ENCODE data around the gene PUS7L. TPM values are rescaled to one million over a fixed set of nuclear protein-coding genes. Genes with fewer than 3 reads are reported as not detected.
"Not testable (repeated sequence)": the region's sequence is repeated elsewhere in the genome, so short reads cannot be mapped to it uniquely, and the experiment has no call there.

PUS7L gene
- total RNA-seq, 1 donor = 8.1 TPM

GRCh38 chr12:43750814-43751213 lies 7.8 kb downstream of the PUS7L start:
- no peak for DNase-seq (ENCODE audit: low read depth in 2 of 3, low spot score in 2 of 3)

GRCh38 chr12:43749016-43749415 lies 9.6 kb downstream of the PUS7L start:
- DNase-seq (ENCODE audit: low read depth in 2 of 3, low spot score in 2 of 3) = no peak

DNA sequence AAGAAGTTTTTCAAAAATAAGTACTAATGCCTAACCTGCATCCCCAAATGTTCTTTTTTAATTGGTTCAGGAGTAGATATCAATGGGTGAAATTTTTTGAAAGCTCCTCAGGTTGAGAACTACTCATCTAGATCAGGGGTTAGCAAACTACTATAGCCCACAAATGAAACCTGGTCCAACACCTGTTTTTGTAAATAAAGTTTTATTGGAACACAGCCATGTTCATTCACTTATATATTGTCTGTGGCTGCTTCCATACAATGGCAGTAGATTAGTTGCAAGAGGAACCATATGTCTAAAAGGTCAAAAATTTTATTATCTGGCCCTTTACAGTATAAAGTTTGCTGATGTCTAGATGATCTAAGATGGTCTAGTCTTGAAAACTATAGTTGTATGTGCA lies 13.8 kb downstream of the PUS7L start:
- no peak for DNase-seq (ENCODE audit: low read depth in 2 of 3, low spot score in 2 of 3)

GRCh38 chr12:43742106-43742505 lies 16.5 kb downstream of the PUS7L start:
- DNase-seq (ENCODE audit: low read depth in 2 of 3, low spot score in 2 of 3) = no peak

- DNase-seq (ENCODE audit: low read depth in 2 of 3, low spot score in 2 of 3) = no peak
Measured at GRCh38 chr12:43740511-43741100, 18.0 kb downstream of the PUS7L start.

DNA sequence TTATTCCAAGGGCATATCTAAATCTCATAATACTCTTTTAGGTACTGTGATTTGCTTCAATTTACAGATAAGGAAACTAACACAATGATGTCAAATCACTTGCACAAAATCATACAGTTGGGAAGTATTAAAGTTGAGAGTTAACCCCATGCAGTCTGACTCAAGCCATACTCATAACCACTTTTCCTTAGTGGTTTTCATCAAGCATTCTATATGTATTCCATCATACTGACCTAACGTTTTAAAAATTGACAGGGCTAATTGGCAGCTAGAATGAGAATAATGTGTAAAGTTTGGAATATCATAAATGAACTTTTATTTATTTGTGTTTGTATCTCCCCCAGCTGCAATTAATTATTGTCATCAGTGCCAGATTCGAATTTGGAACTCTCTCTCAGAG lies 20.9 kb downstream of the PUS7L start:
- no peak for DNase-seq (ENCODE audit: low read depth in 2 of 3, low spot score in 2 of 3)

DNA sequence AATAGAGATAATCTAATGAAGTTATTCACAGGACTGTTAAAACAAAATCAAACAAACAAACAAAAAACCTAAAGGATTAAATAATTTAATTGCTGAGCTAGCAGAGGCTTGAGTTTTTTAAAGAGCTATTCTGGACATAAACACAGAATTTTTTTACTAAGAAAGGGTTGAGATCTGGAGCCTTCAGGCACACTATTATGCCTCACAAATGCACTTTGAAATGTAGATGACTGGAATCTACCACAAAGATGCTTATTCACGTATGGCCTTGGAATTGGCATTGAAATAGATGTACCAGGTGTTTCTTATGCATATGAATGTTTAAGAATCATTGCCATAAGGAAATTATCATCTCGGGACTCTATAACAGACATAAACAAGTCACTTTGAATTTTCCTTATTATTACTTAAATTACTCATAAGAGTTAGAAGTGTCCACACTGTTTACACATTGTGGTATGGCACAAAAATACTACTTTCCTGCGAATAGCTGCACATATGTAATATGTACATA lies 21.6 kb downstream of the PUS7L start:
- DNase-seq (ENCODE audit: low read depth in 2 of 3, low spot score in 2 of 3) = no peak

DNA sequence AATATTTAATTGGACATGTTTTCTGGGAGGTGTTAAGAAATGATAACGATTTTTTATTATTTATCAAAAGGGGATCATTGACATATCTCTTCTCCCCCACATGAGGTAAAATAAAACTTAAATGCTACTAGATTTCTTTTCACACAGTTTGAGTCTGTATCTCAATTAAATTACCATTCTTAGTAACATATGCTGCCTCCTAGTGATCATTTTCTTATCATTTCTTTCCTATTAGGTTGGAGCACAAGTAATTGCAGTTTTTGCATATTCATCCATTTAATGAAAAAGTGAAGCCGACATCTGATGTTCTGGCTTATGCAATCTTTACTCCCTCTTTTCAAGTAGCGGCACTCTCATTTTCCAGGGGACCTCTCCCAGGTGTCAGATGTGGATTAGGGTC lies 24.9 kb downstream of the PUS7L start:
- no peak for DNase-seq (ENCODE audit: low read depth in 2 of 3, low spot score in 2 of 3)

- no peak for DNase-seq (ENCODE audit: low read depth in 2 of 3, low spot score in 2 of 3)
Measured at GRCh38 chr12:43730283-43730682, 28.3 kb downstream of the PUS7L start.

DNA sequence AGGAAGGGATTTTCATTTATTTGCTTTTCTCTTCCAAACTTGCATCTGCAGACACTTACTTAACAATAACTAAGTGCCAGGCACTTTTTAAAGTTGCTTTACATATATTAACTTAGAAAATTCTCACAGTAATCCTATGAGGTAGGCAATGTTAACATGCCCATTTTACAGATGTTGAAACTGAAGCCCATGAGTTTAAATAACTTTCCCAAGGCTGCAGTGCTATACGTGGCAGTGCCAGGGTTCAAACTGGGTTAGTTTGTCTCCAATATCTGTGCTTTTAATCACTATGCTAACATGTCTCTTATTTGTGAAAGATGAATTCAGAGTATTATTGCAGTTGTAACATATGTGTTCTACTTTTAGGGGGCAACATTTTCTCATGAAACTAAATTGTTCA lies 29.9 kb downstream of the PUS7L start:
- no peak for DNase-seq (ENCODE audit: low read depth in 2 of 3, low spot score in 2 of 3)

DNA sequence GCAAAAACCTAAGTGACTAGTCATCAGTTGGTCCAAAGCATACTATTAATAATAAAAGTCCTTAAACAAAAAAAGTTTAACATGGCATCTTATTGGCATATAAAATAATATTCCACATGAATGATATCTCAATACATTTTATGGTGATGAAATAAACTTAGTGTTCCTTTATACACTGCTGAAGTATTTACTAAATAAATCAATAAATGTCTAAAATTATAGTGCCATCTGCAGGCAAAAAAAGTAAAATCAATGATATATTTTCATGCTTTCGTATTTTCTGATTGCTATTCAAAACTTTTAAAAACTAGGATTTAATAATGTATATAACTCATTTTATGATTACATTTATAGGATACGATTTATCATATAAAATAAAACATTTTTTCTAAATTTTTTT lies 30.5 kb downstream of the PUS7L start:
- DNase-seq (ENCODE audit: low read depth in 2 of 3, low spot score in 2 of 3) = peak in 1 of 3 donors; percentile 16

- DNase-seq (ENCODE audit: low read depth in 2 of 3, low spot score in 2 of 3) = no peak
Measured at GRCh38 chr12:43723134-43723533, 35.5 kb downstream of the PUS7L start.

DNA sequence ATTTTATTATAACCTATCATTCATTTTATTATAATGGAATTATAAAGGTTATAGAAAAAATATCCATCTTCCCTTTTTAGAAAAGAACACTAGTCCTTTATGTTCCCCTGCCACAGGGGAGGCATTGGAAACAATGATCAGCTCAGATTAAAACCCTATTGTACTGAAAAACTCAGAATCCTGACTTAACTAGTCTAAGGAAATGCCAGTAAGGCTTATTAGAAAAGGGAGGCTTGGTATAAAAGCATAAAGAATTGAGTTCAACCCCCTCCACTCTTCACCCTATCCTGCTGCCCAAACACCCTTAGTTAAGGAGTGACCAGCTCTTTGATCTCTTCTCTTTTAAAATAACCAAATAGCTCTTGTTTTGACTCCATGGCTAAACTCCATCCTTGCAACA lies 36.0 kb downstream of the PUS7L start:
- no peak for DNase-seq (ENCODE audit: low read depth in 2 of 3, low spot score in 2 of 3)

DNA sequence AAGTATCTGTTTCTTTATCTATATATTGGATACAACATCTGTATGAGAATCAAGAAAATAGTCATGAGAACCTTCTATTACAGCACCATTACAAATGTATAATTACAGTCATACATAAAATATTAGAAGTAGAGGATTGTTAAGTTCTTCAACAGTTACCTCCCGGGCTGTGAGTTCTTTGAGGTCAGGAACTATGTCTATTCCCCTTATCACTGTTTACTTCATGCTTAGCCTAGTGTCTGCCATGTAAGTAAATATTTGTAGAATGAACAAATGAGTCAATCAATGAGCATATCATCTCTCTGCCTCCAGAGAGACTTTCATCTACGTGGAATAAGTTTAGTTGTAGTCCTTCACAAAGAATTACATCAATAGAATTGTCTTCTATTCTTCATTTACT lies 47.2 kb downstream of the PUS7L start:
- DNase-seq (ENCODE audit: low read depth in 2 of 3, low spot score in 2 of 3) = no peak

DNA sequence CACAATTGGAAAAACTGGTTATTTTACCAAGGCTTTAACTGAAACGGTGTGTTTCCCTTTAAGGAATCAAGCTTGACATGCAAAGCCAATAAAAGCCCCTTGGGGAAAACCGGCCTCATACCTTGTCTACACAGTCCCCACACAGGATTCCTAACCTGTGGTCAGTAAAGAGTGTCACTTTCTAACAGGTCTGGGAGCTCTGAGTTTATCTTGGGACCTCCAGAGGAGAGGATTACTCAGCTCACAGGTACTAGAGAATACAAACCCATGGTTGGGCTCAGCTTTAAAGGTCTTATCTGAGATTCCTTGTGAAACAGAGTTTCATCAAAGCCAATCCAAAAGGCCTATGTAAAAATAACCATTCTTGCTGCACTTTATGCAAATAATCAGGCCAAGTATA lies 54.8 kb downstream of the PUS7L start:
- not testable (repeated sequence) for DNase-seq (ENCODE audit: low read depth in 2 of 3, low spot score in 2 of 3)

- not testable (repeated sequence) for DNase-seq (ENCODE audit: low read depth in 2 of 3, low spot score in 2 of 3)
Measured at GRCh38 chr12:43701194-43701593, 57.4 kb downstream of the PUS7L start.

GRCh38 chr12:43696154-43696553 lies 62.4 kb downstream of the PUS7L start:
- no peak for DNase-seq (ENCODE audit: low read depth in 2 of 3, low spot score in 2 of 3)

- no peak for DNase-seq (ENCODE audit: low read depth in 2 of 3, low spot score in 2 of 3)
Measured at GRCh38 chr12:43694879-43695278, 63.7 kb downstream of the PUS7L start.

- peak in 2 of 3 donors; percentile 5 to 33 for DNase-seq (ENCODE audit: low read depth in 2 of 3, low spot score in 2 of 3)
Measured at GRCh38 chr12:43692064-43692463, 66.5 kb downstream of the PUS7L start.

- not testable (repeated sequence) for DNase-seq (ENCODE audit: low read depth in 2 of 3, low spot score in 2 of 3)
Measured at GRCh38 chr12:43685491-43685890, 73.1 kb downstream of the PUS7L start.

- DNase-seq (ENCODE audit: low read depth in 2 of 3, low spot score in 2 of 3) = peak in 2 of 3 donors; percentile 6 to 17
Measured at GRCh38 chr12:43676183-43676813, 82.3 kb downstream of the PUS7L start.

DNA sequence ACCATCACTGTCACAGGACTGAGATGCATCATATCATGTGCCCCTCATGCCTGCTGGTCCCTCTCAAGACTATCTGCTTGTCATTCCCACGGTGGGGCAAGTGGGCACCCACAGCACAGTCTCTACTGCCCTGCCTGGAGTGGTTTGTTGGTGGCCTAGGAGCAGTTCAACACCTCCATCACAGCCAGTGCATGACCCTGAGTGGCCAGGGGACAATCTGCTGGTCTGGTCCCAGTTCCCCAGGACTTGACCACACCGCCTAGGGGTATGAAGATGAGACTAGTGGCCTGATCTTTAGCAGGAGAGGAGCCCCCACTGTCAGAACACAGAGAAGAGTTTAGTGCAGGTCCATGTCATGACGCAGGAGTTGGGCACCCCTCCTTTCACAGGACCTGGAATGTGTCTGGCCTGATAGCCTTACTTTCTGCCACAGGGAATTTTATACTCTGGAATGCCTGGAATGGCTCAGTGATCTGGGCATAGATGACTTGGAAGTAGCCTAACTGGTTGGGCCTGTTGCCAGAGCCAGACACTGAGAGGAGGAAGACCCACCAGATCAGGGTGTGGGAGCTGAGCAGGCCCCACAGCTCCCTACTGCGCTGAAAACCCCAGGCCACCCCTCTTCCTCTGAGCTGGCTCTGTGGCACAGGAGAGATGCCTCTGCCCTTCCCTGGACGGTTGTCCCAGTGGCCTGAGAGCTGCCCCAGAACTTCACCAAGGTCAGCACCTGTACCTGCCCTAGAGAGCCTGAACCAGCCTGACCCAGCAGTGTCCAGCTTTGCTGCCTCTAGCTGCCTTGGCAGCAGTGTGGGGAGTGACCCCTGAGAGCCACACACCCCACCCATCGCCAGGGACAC lies 83.3 kb downstream of the PUS7L start:
- DNase-seq (ENCODE audit: low read depth in 2 of 3, low spot score in 2 of 3) = no peak
